HS-27A (cell line): Measurements from ENCODE around the gene KIAA1614.
"Not testable (repeated sequence)": the region's sequence is repeated elsewhere in the genome, so short reads cannot be mapped to it uniquely, and the experiment has no call there.

Experiments used
- DNase-seq: peaks from one replicate; pipeline ENCODE4 v3.0.0-alpha.2; 2012; ENCODE audit warnings: low read depth, missing footprints

Gene KIAA1614

DNA sequence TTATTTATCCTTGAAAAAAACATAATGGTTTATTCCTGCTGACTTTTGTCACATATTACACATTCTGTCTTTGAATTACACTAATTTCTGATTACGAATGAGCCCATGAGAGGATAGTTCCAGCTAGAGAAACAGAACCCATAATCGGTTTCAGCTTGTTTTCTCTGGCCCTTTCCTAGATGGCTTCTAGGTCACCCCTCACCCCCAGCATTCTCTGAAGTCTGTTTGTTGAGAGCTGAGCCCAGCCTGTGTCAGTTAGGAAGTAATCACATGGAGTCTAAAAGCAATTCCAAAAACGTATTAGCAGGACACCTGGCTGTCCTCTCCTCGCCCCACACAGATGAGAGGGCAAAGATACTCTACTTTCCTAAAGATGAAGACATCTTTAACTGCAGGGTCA, 48.9 kb downstream of the KIAA1614 start:
- DNase-seq = no peak

DNA sequence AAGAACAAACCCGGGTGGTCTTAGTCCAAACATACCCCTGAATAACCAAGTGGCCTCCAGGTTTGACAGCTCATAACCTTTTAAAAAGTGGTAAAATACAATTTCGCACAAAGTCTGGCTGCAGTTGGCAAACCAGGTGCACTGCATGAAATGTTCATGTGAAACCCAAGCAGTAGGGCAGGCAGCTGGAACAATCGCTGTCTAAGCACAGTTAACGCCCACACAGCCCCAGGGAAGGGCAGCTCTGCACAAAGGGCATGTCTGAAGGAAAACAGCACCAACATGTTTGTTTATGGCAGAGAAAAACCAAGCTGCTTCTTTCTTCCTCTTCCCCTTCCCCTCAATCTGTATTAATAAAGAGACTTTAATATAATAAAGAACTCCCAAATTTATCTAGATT, 49.5 kb downstream of the KIAA1614 start:
- no peak for DNase-seq

DNA sequence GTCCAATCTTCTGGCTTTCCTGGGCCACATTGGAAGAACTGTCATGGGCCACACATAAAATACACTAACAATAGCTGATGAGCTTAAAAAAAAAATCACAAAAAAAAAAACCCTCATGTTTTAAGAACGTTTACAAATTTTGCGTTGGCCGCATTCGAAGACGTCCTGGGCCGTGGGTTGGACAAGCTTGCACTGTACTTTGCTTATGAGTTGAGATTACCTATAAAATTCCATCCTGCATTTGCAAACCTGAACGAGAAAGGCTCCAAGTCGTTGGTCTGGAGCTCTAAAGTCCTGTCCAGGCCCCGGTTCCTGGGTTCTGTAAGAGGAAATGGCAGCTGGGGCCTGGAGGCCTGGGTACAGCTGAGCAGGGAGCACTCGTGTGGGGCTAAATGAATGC, 51.4 kb downstream of the KIAA1614 start:
- DNase-seq = no peak

- no peak for DNase-seq
These were observed 51.9 kb downstream of the KIAA1614 start for GRCh38 chr1:180964595-180964994.

DNA sequence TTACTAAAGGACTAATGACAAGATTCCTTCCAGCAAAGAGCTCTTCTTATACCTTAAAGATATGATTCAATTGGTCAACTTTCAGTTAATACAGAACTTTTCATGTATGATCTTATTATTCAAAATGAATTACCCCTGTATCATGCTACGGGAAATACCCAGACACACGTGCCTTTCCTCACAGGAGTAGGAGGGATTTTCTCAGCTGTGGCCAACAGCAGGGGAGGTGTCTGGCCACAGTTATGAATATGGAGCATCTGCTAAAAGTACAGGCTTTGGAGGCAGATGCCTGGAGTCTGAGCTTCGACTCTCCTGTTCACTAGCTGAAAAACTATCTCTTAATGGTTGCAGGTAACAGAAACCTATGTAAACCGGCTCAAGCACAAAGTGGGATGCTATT, 53.6 kb downstream of the KIAA1614 start:
- no peak for DNase-seq

DNA sequence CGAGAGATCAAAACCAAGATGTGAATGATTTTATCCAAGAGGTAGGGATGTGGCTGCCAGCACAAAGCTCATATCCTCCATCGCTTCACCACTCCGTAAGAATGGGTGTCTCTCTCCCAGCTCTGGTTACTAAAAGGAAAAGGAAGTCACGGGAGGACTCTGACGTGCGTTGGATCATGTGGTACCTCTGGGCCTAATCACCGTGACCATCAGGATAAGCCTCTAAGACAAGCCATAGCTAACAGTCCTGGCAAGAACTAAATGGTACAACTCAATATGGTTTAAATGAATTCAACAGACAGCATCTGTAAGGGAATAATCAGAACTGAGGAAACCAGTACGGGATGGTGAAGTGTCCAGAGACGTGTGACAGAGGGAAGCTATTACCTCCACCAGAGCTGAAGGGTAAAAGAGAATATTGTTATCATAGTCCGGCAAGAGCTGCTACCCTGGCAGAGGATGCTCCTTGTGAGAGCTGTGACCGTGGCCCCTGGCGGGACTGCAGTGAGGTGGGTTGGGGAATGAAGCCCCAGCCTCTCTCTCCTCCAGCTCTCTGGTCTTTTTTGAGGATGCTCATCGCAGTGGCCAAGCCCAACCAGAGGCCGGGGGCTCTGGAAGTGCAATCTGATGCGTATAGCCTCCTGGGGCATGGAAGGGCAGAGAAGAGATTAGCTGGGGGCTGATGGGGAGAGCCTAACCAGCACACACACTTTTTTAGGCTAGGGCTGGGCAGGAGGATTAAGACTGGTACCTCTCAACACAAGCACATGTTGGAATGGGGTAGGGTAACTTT, 54.2 kb downstream of the KIAA1614 start:
- no peak for DNase-seq

- no peak for DNase-seq
These were observed 54.9 kb downstream of the KIAA1614 start for GRCh38 chr1:180967558-180967957.

DNA sequence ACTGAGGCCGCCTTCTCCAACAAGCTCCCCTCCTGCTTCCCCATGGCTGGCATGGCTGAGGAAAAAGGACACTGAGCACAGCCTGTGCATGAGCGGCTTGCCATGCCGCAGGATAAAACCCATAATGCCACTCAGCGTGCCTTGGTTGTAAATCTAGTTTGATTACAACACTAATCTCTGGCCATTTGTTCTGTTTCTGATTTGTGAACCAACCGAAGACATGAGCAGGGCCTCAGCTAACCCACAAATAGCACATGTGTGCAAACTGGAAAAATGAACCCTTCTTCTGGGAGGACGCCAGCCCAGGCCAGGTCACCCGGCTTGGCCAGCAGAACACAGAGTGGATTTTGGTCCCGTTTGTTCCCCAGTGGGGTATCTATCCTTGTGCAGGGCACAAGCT, 56.1 kb downstream of the KIAA1614 start:
- not testable (repeated sequence) for DNase-seq

- DNase-seq = no peak
These were observed 56.7 kb downstream of the KIAA1614 start for GRCh38 chr1:180969434-180969833.

- no peak for DNase-seq
These were observed 57.8 kb downstream of the KIAA1614 start for GRCh38 chr1:180970333-180971079.

GRCh38 chr1:180971273-180971997, 58.7 kb downstream of the KIAA1614 start:
- DNase-seq = no peak

- DNase-seq = no peak
These were observed 60.7 kb downstream of the KIAA1614 start for GRCh38 chr1:180973369-180973768.

- no peak for DNase-seq
These were observed 61.5 kb downstream of the KIAA1614 start for GRCh38 chr1:180974236-180974635.

- no peak for DNase-seq
These were observed 62.9 kb downstream of the KIAA1614 start for GRCh38 chr1:180975551-180975950.

GRCh38 chr1:180976191-180976590, 63.5 kb downstream of the KIAA1614 start:
- DNase-seq = no peak

DNA sequence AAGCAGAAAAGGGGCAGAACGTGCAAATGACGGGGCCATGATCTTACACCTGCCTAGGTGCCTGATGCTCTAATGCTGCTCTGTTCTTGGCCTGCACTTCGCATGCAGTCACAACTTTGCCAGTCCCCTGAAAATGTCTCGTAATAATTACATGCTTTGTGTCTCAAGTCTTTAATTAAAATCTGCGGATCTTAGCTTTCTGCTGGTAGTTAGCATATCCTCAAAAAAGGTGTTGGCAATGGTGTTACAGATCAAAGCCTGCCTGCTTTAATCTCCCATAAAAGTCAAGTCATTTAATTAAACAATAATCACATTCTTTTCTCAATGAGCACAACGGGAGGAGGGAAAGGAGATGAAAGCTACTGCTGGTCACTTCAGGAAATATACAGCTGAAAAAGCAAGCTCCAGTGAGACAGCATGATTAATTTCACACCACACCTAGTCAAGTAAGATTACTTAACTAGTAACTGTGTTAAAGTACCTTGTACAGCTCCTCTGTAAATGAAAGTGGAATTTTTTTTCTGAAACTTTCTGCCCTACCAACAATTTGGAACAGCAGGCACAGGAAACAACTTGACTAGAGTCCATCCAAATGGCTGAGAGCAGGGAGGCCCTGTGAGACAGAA, 64.1 kb downstream of the KIAA1614 start:
- no peak for DNase-seq

- DNase-seq = no peak
These were observed 69.1 kb downstream of the KIAA1614 start for GRCh38 chr1:180981596-180982387.

GRCh38 chr1:180982422-180982821, 69.7 kb downstream of the KIAA1614 start:
- no peak for DNase-seq

DNA sequence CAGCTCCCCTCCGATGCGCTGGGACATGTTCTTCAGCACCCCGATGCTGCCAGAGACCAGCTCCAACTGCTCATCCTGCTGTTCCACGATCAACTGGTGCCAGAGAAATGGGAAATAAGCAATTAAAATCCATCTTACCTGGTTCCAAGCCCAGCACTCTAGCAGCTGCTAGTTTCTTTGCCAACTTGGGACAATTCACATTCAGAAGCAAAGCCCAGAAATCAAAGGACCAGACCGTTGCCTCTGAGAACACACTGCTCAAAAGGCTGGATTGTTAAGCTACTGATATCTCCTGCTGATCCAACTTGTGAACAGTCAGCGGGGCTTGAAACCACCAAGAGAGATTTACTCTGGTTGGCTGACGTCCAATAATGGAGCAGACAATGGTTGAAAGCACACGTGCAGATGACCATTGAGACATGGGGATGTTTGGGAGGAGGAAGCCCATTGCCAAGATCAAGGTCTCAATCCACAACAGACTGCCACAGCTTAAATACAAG, 75.6 kb downstream of the KIAA1614 start:
- DNase-seq = no peak

DNA sequence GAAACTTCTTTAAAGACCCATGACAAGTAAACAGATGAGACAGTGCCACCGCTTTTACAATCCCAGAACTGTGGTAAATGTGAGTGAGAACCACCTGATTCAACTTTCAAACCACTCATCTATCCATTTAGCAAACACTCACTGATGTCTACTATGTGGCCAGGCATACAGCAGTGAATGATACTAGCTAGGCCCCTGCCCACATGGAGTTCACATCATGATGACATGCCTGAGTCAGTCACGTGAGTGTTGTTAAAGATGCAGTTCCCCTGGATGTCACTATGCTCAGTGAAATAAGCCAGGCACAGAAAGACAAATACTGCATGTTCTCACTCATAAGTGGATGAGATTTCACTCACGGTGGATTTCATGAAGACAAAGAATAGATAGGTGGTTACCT, 81.6 kb downstream of the KIAA1614 start:
- no peak for DNase-seq

DNA sequence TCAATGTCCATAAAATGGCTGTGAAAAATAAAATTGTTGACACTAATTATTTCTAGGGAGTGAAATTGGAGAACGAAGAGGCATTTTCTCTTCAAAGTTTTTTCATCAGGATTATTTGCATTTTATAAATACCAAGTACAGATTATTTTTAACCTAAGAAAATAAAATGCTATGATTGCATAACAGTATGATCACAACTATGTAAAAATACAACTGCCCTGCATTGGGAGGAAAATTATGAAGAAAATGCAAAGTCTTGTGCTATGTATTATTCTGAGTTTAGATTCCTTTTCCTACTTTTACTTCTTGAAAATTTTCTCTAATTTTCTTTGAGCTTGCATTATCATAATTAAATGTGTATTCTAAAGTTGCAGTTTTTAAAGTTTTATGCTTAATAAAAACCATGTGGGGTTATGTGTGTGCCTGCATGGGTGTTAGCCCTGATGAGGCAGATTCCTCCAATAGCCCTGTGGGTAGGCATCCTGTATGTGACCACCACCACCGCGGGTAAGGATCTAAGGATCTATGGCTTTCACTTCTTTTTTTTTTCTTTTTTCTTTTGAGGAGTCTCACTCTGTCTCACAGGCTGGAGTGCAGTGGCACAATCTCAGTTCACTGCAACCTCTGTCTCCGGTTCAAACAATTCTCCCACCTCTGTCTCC, 85.3 kb downstream of the KIAA1614 start:
- DNase-seq = no peak
